Activated B cell treated with CpG ODN at 0.5 μM for 24 hours (primary cell): ENCODE data around the gene TMEM217. TPM values are rescaled to one million over a fixed set of nuclear protein-coding genes. Genes with fewer than 3 reads are reported as not detected.

Experiments
- ATAC-seq: fragments of 200-7000 bp; cut with Tn5 transposase; one replicate; pipeline ENCODE4 v1.10.0; 2021; ENCODE audit warnings: low read depth, mild to moderate bottlenecking, moderate library complexity
- CTCF ChIA-PET: fragments of 350-600 bp; sonication (Branson Sonifier 250); formaldehyde crosslinking; loops from one replicate; lab custom pipeline; 2021; ENCODE audit warnings: antibody characterized with exemption; lab: Charles Lee
- POLR2A ChIA-PET: fragments of 350-600 bp; sonication (Branson Sonifier 250); formaldehyde crosslinking; loops from one replicate; lab custom pipeline; 2021; ENCODE audit warnings: antibody characterized with exemption; lab: Charles Lee
- DNase-seq: peaks from one replicate; pipeline ENCODE4 v3.0.0; 2022
- H3K27ac Mint-ChIP-seq: one replicate; pipeline ENCODE4 v1.8.0; 2020; ENCODE audit warnings: mixed read lengths
- H3K27me3 Mint-ChIP-seq: one replicate; pipeline ENCODE4 v1.8.0; 2021; ENCODE audit warnings: mixed read lengths
- H3K36me3 Mint-ChIP-seq: one replicate; pipeline ENCODE4 v1.8.0; 2021; ENCODE audit warnings: low read depth, mixed read lengths
- H3K4me1 Mint-ChIP-seq: one replicate; pipeline ENCODE4 v1.8.0; 2021; ENCODE audit warnings: mixed read lengths
- H3K4me3 Mint-ChIP-seq: one replicate; pipeline ENCODE4 v1.8.0; 2020; ENCODE audit warnings: mild to moderate bottlenecking, mixed read lengths
- H3K9me3 Mint-ChIP-seq: one replicate; pipeline ENCODE4 v1.8.0; 2020; ENCODE audit warnings: mixed read lengths
- CTCF ChIP-seq: fragments of 200-600 bp; IDR thresholded peaks from one replicate; pipeline ENCODE4 v1.8.0; 2022; ENCODE audit warnings: antibody characterized with exemption, mild to moderate bottlenecking
- intact Hi-C: fragments of 100-400 bp; cut with micrococcal nuclease; formaldehyde crosslinking; loops from one replicate; pipeline ENCODE4 v1.15.1; 2024
- total RNA-seq: library from RNA; stranded (reverse); gene quantifications from 2 replicates; pipeline ENCODE4 v1.2.3, GENCODE V29; 2022

The TMEM217 gene
- total RNA-seq, 1 donor from 2014 or later = 1.0 TPM

- H3K27ac Mint-ChIP-seq = peak overlapping the region; percentile 90
- POLR2A ChIA-PET = interaction anchor here (0.7 to 13.8 kb wide), 14 partner anchors 9 to 629 kb away, joined by 3 to 956 read pairs (median 8); partner anchors contain the start of genes MTCH1 and PPIL1
- CTCF ChIA-PET = interaction anchor here (1.0 to 10.9 kb wide), 6 partner anchors 33 to 409 kb away, joined by 3 to 289 read pairs (median 22); no protein-coding TSS in a partner anchor
- peaks cover 66% of the 10 kb centered on the region for H3K4me1 Mint-ChIP-seq
- peak overlapping the region; percentile 92 for H3K4me3 Mint-ChIP-seq
- H3K9me3 Mint-ChIP-seq = no peaks in the 10 kb centered on the region
- ATAC-seq (no peak), DNase-seq (no peak)
- intact Hi-C loops = no loop called here
- peaks cover 61% of the 10 kb centered on the region for H3K36me3 Mint-ChIP-seq
- TF ChIP-seq CTCF = no peak
- no peaks in the 10 kb centered on the region for H3K27me3 Mint-ChIP-seq
Observed at GRCh38 chr6:37174515-37175331, 83.2 kb downstream of the TMEM217 start.

GRCh38 chr6:37174196-37174514 lies 83.8 kb downstream of the TMEM217 start:
- Mint-ChIP-seq H3K27me3 (no peaks in the 10 kb centered on the region), H3K4me1 (peaks cover 70% of the 10 kb centered on the region), H3K4me3 (peak overlapping the region; percentile 92), H3K27ac (peak overlapping the region; percentile 16), H3K9me3 (no peaks in the 10 kb centered on the region), H3K36me3 (peaks cover 63% of the 10 kb centered on the region)
- ATAC-seq = no peak
- no peak for DNase-seq
- CTCF ChIA-PET = interaction anchor here (1.0 to 10.9 kb wide), 5 partner anchors 33 to 158 kb away, joined by 3 to 289 read pairs (median 40); no protein-coding TSS in a partner anchor
- TF ChIP-seq CTCF = no peak
- intact Hi-C loops = no loop called here
- POLR2A ChIA-PET = interaction anchor here (0.6 to 13.8 kb wide), 8 partner anchors 8 to 147 kb away, joined by 3 to 956 read pairs (median 37); no protein-coding TSS in a partner anchor

- no peak for ATAC-seq
- H3K4me1 Mint-ChIP-seq = peaks cover 75% of the 10 kb centered on the region
- no peaks in the 10 kb centered on the region for H3K9me3 Mint-ChIP-seq
- ChIA-PET CTCF (interaction anchor here (0.6 to 10.9 kb wide), 13 partner anchors 17 to 288 kb away, joined by 3 to 289 read pairs (median 7); no protein-coding TSS in a partner anchor), POLR2A (interaction anchor here (0.6 to 13.8 kb wide), 11 partner anchors 9 to 147 kb away, joined by 3 to 956 read pairs (median 26); no protein-coding TSS in a partner anchor)
- peaks cover 63% of the 10 kb centered on the region for H3K36me3 Mint-ChIP-seq
- intact Hi-C loops = no loop called here
- no peak for TF ChIP-seq CTCF
- peak overlapping the region; percentile 84 for H3K27ac Mint-ChIP-seq
- H3K4me3 Mint-ChIP-seq = peak overlapping the region; percentile 92
- H3K27me3 Mint-ChIP-seq = no peaks in the 10 kb centered on the region
- no peak for DNase-seq
Observed at GRCh38 chr6:37173493-37174195, 84.3 kb downstream of the TMEM217 start.

- intact Hi-C loops = loop anchor here (1.0 kb wide), 5 partner anchors 37 to 288 kb away; partner anchors contain the start of gene C6orf89
- Mint-ChIP-seq H3K36me3 (peaks cover 63% of the 10 kb centered on the region), H3K4me3 (peak overlapping the region; percentile 92), H3K4me1 (peaks cover 78% of the 10 kb centered on the region), H3K27ac (peak overlapping the region; percentile 84), H3K9me3 (no peaks in the 10 kb centered on the region), H3K27me3 (no peaks in the 10 kb centered on the region)
- no peak for TF ChIP-seq CTCF
- CTCF ChIA-PET = interaction anchor here (0.6 to 10.9 kb wide), 15 partner anchors 16 to 392 kb away, joined by 3 to 289 read pairs (median 7); no protein-coding TSS in a partner anchor
- no peak for DNase-seq
- POLR2A ChIA-PET = interaction anchor here (0.7 to 13.8 kb wide), 16 partner anchors 9 to 298 kb away, joined by 3 to 956 read pairs (median 9); partner anchors contain the start of gene PPIL1
- ATAC-seq = no peak
Observed at GRCh38 chr6:37172912-37173492, 84.9 kb downstream of the TMEM217 start.
